AG09319 (cell line): Measurements from ENCODE around the gene NATD1.

Experiments used
- DNase-seq: peaks from one replicate; pipeline ENCODE4 v3.0.0-alpha.2; 2010; ENCODE audit warnings: low read depth; ENCODE audit errors: extremely low read depth
- TF ChIP-seq, protein P1 (sequence below): IDR thresholded peaks from 2 replicates; pipeline ENCODE4 v1.5.1; 2011; ENCODE audit warnings: low read depth, mild to moderate bottlenecking, inconsistent platforms, low read length, moderate library complexity

Gene NATD1

DNA sequence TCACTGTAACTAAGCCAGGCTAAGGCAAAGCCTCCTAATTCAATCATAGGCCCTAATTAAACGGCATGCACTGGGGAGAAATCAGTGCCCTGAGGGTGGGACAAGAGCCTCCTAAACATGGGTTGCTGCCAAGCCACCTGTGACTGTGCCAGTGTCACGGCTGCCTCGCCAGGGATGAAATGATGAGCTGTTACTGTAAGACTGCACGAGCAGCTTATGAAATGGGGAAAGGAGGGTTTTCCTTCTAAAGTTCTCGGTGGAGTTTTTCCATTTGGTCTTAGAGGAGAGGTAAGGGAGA is 52.0 kb downstream of the NATD1 start:
- TF ChIP-seq, protein P1, sequence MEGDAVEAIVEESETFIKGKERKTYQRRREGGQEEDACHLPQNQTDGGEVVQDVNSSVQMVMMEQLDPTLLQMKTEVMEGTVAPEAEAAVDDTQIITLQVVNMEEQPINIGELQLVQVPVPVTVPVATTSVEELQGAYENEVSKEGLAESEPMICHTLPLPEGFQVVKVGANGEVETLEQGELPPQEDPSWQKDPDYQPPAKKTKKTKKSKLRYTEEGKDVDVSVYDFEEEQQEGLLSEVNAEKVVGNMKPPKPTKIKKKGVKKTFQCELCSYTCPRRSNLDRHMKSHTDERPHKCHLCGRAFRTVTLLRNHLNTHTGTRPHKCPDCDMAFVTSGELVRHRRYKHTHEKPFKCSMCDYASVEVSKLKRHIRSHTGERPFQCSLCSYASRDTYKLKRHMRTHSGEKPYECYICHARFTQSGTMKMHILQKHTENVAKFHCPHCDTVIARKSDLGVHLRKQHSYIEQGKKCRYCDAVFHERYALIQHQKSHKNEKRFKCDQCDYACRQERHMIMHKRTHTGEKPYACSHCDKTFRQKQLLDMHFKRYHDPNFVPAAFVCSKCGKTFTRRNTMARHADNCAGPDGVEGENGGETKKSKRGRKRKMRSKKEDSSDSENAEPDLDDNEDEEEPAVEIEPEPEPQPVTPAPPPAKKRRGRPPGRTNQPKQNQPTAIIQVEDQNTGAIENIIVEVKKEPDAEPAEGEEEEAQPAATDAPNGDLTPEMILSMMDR: no peak
- peak; percentile 12 for DNase-seq

DNA sequence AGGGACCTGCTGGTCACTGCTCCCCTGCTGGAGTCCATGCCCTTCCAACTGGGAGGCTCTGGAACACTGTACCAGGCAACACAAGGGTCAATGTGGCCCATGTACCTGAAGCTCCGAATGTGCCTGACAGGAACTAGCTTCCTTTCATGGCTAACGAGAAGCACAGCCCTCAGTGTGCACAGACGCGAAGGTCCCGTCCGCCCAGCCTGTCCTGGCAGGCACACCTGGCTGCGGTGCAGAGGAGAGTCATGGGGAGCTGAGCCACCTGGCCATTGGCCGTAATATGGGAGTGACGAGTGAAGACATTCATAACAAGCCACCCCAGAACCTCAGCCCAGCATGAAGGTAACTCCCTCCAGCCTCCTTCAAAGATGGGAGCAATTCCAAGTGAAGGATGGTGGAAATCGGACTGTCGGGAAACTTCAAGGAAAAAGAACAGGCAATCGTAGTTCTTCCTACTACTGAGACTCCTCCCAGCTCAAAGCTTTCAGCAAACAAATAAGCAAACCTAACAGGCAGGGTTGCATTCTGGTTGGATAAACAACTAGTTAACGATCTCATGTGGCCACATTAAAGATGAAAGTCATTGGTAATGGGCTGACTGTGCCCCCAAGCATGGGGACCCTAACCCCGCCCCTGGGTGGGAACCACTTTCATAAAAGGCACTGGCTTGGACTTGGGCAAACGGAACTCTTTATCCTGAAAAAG is 52.5 kb downstream of the NATD1 start:
- TF ChIP-seq, protein P1: no peak

DNA sequence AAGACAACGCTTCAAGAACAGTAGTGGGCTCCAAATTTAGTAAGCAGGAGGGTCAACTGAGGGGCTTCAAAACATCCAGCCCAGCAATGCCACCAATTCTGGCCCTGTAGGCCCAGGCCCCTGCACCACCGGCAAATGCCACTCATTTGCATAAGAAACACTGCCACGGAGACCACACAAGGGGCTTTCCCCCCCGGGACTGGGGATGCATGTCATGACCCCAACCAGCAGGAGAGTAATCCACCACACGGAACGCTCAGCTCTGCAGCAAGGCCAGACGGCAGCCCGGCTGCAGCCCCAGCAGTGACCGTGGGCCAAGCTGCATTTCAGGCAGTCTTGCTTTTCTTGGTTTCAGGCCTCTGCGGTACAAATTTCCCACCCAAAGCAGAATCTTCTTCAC is 53.4 kb downstream of the NATD1 start:
- TF ChIP-seq, protein P1: no peak
- DNase-seq: no peak

More for the DNA sequence above, 52.5 kb downstream of the NATD1 start:
- DNase-seq: no peak

DNA sequence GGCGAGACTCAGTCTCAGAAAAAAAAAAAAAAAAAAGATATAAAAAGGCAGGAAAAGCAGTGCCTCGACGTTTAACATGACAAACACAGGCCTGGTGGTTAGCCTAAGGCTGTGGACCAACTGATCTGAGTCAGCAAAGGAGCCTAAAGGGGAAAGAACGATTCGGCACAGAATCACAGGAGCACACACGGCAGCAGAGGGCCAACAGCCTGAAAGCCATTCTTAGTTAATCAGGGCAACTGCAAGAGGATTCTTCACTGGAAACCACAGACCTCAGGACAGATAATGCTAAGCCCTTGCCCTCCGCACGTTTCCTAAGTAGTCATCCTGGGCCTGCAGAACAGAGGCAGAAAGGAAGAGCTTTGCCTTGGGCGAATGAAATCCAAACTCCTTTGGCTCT is 53.9 kb downstream of the NATD1 start:
- DNase-seq: peak; percentile 11
- TF ChIP-seq, protein P1: no peak

DNA sequence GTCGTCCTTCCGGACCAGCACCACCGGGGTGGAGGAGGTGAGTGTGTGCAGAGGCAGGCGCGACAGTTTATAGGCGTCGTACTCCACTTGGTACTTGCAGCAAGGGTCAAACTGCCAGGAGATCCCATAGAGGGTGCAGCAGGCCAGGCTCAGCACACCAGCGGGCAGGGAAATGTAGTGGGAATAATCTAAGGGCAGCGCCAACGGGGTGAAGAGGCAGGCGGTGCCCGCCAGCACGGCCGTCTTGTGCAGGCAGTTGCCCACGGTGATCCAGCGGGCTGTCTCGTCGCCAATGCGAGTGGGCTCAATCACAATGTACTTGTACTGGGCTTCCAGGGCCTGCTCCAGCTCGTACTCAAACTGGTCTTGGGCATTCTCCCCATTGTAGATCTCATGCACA is 54.8 kb downstream of the NATD1 start:
- TF ChIP-seq, protein P1: no peak
- no peak for DNase-seq

DNA sequence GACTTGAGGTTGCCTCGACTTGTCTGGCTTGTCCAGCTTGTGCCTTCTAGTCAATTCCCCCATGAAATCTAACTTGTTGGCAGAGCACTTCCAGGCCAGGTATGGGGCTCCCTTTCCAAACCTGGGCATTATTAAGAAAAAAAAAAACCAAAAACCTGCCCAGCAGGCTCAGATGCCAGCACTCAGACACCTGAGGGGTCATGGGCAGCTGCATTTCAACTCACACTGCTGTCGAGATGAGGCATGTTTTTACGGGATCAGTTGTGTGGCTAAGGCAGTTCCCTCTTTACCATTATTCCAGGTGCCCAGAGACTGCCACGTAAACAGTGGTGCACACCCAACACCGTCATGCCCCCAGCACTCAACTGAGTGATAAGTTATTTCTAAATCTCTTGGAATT is 57.1 kb downstream of the NATD1 start:
- TF ChIP-seq, protein P1: no peak
- no peak for DNase-seq

DNA sequence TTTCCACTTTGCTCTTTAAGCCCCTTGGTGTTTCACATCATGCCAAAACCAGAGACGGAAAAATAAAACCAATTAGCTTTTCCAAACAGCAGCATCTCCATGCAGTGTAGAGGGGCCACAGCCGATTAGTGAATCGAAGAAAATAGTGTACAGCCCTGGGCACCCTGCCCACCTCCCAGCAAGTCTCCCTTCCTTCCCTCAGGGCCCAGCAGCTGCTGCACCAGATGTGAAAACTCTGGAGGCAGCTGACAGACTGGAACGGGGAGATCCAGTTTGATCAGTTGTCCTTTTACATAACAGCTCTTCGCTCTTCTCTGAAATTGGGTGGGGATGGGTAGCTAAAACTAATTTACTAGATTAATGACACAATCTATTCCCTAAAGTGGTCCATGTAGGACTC is 58.5 kb downstream of the NATD1 start:
- TF ChIP-seq, protein P1: no peak
- peak; percentile 19 for DNase-seq
